ENCODE results near the gene SLC46A3.

DNA sequence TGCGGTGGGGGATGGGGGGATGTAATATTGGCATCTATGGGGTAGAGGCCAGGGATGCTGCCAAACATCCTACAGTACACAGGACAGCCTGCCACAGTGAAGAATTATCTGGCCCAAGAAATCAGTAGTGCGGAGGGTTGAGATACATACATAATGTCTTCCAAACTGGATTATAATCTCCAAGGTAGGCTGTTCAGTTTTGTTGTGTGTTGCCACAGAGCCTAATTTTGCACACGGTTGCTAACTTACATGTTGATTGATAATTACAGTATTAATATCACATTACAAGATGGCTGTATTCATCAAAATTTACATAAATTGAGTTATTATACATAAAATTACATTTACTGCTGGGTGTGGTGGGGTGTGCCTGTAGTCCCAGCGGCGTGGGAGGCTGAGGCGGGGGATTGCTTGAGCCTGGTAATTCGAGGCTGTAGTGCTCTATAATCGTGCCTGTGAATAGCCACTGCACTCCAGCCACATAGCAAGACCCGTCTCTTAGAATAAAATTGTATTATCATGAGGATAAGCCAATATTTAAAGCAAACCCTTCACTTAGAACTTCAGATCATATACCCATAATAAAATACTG lies 51.8 kb downstream of the SLC46A3 start:
- TF ChIP-seq GATA2 (IDR thresholded peaks at IDR 0.05; ENCODE audit: low read depth, low read length) (no peak), GATA3 (IDR thresholded peaks at IDR 0.05; ENCODE audit: low read depth, low read length) (no peak)

Measured in SH-SY5Y (cell line).